ENCODE data around the gene TUBB3. TPM values are rescaled to one million over a fixed set of nuclear protein-coding genes. Genes with fewer than 3 reads are reported as not detected.
"Not testable (repeated sequence)": the region's sequence is repeated elsewhere in the genome, so short reads cannot be mapped to it uniquely, and the experiment has no call there.

The TUBB3 gene
- total RNA-seq, 6 experiments from 2014 or later = 0.13 to 0.86 (median 0.36) TPM; not detected in 2

GRCh38 chr16:89931305-89931896 is 8.3 kb downstream of the TUBB3 start:
- 71% methylated on average over 11 of the region's 16 CpGs for WGBS (ENCODE audit: insufficient coverage, low coverage, low lambda C conversion rate, missing lambda C conversion rate)
- Histone ChIP-seq H3K9me3 (no peaks in the 10 kb centered on the region), H3K27ac (no peak overlapping the region), H3K4me3 (no peak overlapping the region), H3K4me1 (peaks cover 0 to 2% (median 0%) of the 10 kb centered on the region in 4 donors), H3K36me3 (no peaks in the 10 kb centered on the region), H3K27me3 (no peaks in the 10 kb centered on the region)
- ATAC-seq (peak in 1 of 4 donors; percentile 14), DNase-seq (no peak)
- TF ChIP-seq POLR2A (IDR thresholded peaks at IDR 0.05) = no peak
- TF ChIP-seq, protein P1, sequence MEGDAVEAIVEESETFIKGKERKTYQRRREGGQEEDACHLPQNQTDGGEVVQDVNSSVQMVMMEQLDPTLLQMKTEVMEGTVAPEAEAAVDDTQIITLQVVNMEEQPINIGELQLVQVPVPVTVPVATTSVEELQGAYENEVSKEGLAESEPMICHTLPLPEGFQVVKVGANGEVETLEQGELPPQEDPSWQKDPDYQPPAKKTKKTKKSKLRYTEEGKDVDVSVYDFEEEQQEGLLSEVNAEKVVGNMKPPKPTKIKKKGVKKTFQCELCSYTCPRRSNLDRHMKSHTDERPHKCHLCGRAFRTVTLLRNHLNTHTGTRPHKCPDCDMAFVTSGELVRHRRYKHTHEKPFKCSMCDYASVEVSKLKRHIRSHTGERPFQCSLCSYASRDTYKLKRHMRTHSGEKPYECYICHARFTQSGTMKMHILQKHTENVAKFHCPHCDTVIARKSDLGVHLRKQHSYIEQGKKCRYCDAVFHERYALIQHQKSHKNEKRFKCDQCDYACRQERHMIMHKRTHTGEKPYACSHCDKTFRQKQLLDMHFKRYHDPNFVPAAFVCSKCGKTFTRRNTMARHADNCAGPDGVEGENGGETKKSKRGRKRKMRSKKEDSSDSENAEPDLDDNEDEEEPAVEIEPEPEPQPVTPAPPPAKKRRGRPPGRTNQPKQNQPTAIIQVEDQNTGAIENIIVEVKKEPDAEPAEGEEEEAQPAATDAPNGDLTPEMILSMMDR (IDR thresholded peaks at IDR 0.05) = no peak
- intact Hi-C loops (cut with DNase I) = no loop called here

- DNase-seq = no peak
- no peaks in the 10 kb centered on the region for H3K36me3 ChIP-seq
- no peaks in the 10 kb centered on the region for H3K4me1 ChIP-seq
- no peak overlapping the region for H3K4me3 ChIP-seq
- ATAC-seq = no peak
- H3K9me3 ChIP-seq = no peaks in the 10 kb centered on the region
- WGBS (ENCODE audit: insufficient coverage, low coverage, low lambda C conversion rate, missing lambda C conversion rate) = 61% methylated on average over 2 of the region's 6 CpGs
- intact Hi-C loops (cut with DNase I) = no loop called here
- H3K27me3 ChIP-seq = no peaks in the 10 kb centered on the region
- TF ChIP-seq, protein P1 (IDR thresholded peaks at IDR 0.05) = no peak
- no peak for TF ChIP-seq POLR2A (IDR thresholded peaks at IDR 0.05)
- no peak overlapping the region for H3K27ac ChIP-seq
These were observed 8.8 kb downstream of the TUBB3 start for GRCh38 chr16:89931964-89932363.

DNA sequence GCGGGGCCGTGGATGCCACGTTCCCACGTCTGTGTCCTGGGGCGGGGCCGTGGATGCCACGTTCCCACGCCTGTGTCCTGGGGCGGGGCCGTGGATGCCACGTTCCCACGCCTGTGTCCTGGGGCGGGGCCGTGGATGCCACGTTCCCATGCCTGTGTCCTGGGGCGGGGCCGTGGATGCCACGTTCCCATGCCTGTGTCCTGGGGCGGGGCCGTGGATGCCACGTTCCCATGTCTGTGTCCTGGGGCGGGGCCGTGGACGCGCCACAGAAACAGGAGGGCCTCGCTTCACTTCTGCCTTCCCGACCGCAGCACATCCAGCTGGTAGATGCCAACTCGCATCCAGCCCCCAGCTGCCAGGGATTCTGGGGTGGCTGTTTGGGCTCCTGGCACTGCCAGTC is 10.9 kb downstream of the TUBB3 start:
- H3K4me1 ChIP-seq; H3K9me3 ChIP-seq; H3K36me3 ChIP-seq; H3K4me3 ChIP-seq; H3K27me3 ChIP-seq; intact Hi-C loops (cut with DNase I); ATAC-seq; H3K27ac ChIP-seq; DNase-seq: not testable (repeated sequence)
- no CpG with 5 or more reads among the region's 29 CpGs for WGBS (ENCODE audit: insufficient coverage, low coverage, low lambda C conversion rate, missing lambda C conversion rate)

DNA sequence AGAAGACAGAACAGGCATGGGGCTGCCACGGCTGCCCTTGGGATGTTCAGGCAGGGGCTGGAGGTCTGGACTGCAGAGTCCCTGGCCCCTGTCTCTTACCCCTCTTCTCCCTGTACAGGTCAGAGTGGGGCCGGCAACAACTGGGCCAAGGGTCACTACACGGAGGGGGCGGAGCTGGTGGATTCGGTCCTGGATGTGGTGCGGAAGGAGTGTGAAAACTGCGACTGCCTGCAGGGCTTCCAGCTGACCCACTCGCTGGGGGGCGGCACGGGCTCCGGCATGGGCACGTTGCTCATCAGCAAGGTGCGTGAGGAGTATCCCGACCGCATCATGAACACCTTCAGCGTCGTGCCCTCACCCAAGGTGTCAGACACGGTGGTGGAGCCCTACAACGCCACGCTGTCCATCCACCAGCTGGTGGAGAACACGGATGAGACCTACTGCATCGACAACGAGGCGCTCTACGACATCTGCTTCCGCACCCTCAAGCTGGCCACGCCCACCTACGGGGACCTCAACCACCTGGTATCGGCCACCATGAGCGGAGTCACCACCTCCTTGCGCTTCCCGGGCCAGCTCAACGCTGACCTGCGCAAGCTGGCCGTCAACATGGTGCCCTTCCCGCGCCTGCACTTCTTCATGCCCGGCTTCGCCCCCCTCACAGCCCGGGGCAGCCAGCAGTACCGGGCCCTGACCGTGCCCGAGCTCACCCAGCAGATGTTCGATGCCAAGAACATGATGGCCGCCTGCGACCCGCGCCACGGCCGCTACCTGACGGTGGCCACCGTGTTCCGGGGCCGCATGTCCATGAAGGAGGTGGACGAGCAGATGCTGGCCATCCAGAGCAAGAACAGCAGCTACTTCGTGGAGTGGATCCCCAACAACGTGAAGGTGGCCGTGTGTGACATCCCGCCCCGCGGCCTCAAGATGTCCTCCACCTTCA is 11.7 kb downstream of the TUBB3 start:
- H3K4me3 ChIP-seq = no peak overlapping the region
- intact Hi-C loops (cut with DNase I) = no loop called here
- no peak for DNase-seq
- no peaks in the 10 kb centered on the region for H3K36me3 ChIP-seq
- H3K4me1 ChIP-seq = no peaks in the 10 kb centered on the region
- no peak overlapping the region for H3K27ac ChIP-seq
- WGBS (ENCODE audit: insufficient coverage, low coverage, low lambda C conversion rate, missing lambda C conversion rate) = 94% methylated on average over 16 of the region's 61 CpGs
- ATAC-seq = no peak
- H3K27me3 ChIP-seq = no peaks in the 10 kb centered on the region
- TF ChIP-seq, protein P1 (IDR thresholded peaks at IDR 0.05) = no peak
- no peak for TF ChIP-seq POLR2A (IDR thresholded peaks at IDR 0.05)
- no peaks in the 10 kb centered on the region for H3K9me3 ChIP-seq

- WGBS (ENCODE audit: insufficient coverage, low coverage, low lambda C conversion rate, missing lambda C conversion rate) = 78% methylated on average over 4 of the region's 27 CpGs
- H3K9me3 ChIP-seq; H3K4me3 ChIP-seq; intact Hi-C loops (cut with DNase I); H3K27me3 ChIP-seq; H3K36me3 ChIP-seq; DNase-seq; ATAC-seq; H3K4me1 ChIP-seq; H3K27ac ChIP-seq: not testable (repeated sequence)
These were observed 12.5 kb downstream of the TUBB3 start for GRCh38 chr16:89935620-89936019.

Measured in right lobe of liver (tissue), 6 donors.